GM08714 (cell line): ENCODE measurements around the gene RBMY1D.
"Not testable (repeated sequence)": the region's sequence is repeated elsewhere in the genome, so short reads cannot be mapped to it uniquely, and the experiment has no call there.

ENCODE experiments used
- H3K4me3 ChIP-seq: fragments of 200-500 bp; sonication (Bioruptor generic); 2 replicates; pipeline ENCODE4 v1.5.1; 2014; ENCODE audit warnings: mild to moderate bottlenecking, low read length, inconsistent platforms
- ZNF274 ChIP-seq: IDR thresholded peaks from 2 replicates; pipeline ENCODE4 v1.6.1; 2012; ENCODE audit warnings: mild to moderate bottlenecking, low read depth, low read length

The RBMY1D gene

GRCh38 chrY:21894426-21894825 is at the start of gene RBMY1D:
Gene RBMY1D, minus strand, starts transcription at chrY:21894526. Its CDS starts 2,013 bp downstream, at chrY:21892513.
- H3K4me3 ChIP-seq = not testable (repeated sequence)

- H3K4me3 ChIP-seq = not testable (repeated sequence)
Measured at GRCh38 chrY:21917932-21918331, 23.6 kb upstream of the RBMY1D start, which contains the start of gene RBMY1E. Gene RBMY1E, minus strand, starts transcription at chrY:21918032. Its CDS starts 1,978 bp downstream, at chrY:21916054.

GRCh38 chrY:21869407-21870076 is 24.8 kb downstream of the RBMY1D start:
- H3K4me3 ChIP-seq = not testable (repeated sequence)

GRCh38 chrY:21845481-21845880 is 48.8 kb downstream of the RBMY1D start:
- H3K4me3 ChIP-seq = no peak overlapping the region
- TF ChIP-seq ZNF274 = no peak

GRCh38 chrY:21842090-21842489 is 52.2 kb downstream of the RBMY1D start:
- no peak overlapping the region for H3K4me3 ChIP-seq
- TF ChIP-seq ZNF274 = no peak

GRCh38 chrY:21839489-21839888 is 54.8 kb downstream of the RBMY1D start:
- TF ChIP-seq ZNF274 = no peak
- no peak overlapping the region for H3K4me3 ChIP-seq

GRCh38 chrY:21836343-21836742 is 58.0 kb downstream of the RBMY1D start:
- H3K4me3 ChIP-seq = no peak overlapping the region
- no peak for TF ChIP-seq ZNF274

GRCh38 chrY:21835052-21835451 is 59.3 kb downstream of the RBMY1D start:
- no peak overlapping the region for H3K4me3 ChIP-seq
- TF ChIP-seq ZNF274 = no peak
